GM21786 (cell line): ENCODE measurements around the gene ACBD6.

Source experiments
- ATAC-seq: cut with Tn5 transposase; IDR thresholded peaks from one replicate; pipeline ENCODE4 v1.9.1; 2021; ENCODE audit not compliant: unreplicated experiment

The ACBD6 gene

GRCh38 chr1:180248731-180249681 lies 253.4 kb downstream of the ACBD6 start:
- no peak for ATAC-seq

DNA sequence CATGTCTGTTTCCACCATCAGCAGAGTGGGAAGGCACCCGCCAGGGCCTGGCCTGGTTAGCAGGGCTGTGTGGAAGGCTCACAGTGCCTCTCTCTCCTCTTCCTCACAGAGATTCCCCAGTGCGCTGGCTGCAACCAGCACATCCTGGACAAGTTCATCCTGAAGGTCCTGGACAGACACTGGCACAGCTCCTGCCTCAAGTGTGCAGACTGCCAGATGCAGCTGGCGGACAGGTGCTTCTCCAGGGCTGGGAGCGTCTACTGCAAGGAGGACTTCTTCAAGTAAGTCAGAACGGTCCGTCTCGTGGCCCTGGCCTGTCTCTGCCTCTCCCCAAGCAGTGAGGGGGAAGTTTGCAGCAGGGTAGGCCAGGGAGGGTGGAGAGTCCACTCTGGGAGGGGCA lies 254.2 kb downstream of the ACBD6 start:
- no peak for ATAC-seq

GRCh38 chr1:180247580-180247979 lies 254.8 kb downstream of the ACBD6 start:
- ATAC-seq, result no peak

DNA sequence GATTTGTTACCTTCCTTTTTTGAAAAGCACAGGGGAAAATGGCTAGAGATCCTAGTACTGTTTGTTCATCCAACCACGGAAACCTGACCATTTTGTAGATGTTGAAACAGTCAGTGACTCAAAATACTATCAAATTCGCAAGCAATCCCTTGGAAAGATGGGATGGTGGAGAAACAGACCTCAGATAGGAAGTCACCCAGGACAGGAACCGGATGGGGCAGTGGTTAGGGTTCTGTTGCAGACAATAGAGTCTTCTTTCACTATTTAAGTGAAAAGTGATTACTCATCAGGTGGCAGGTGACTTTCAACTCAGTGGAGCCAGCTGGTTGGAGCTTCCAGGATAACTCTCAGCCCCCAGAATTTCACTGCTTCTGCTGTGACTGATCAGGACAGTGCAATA lies 255.3 kb downstream of the ACBD6 start:
- no peak for ATAC-seq

- ATAC-seq, result no peak
These were observed 255.8 kb downstream of the ACBD6 start for GRCh38 chr1:180246579-180246978.

DNA sequence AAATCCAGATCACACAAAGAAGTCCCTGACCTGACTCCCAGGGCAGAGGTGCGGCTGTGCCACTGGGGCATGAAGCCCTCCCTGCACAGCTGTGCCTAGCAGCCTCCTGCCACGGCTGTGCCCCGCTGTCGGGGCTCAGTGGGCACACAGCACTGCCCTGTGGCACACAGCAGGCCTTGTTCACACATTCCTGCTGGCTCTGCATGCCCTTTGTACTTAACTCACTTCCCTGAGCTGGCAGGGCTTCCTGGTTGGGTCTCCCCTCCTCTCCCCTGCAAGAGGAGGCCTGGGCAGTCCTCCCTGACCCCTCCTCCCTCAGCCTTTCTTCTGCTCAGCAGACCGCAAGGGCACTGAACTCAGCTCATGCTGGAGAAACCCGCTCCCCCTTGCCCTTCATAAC lies 257.5 kb downstream of the ACBD6 start:
- ATAC-seq, result no peak

DNA sequence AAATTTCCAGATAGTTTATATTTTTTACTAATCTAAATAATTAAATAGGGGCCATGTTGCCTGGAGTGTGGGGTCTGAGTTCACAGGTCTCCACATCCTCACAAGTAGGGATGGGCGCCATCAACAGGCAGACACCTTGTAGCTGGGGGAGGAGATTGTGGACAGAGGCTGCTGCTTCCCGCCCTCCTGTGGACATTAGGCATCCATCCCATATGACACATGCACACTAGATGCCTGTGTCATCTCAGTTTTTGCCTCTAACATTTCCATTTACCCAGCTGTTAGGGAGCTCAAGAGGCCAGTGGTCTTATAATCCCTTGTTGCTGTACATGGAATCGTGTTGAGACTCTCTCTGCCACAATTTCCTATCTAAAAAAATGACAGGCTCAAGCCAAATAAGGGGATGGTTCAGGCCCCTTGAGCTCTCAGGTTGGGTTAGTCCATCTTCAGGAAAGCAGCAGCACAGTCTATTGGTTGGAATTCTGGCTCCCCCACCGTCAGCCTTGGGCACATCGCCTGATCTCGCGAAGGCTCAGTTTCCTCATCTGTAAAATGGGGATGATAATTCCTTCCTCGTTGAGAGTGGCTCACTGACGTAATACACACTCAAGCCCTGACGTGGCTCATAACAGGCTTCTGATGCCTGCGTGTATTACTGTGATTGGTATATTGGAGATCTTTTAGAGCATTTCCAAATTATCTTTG lies 258.7 kb downstream of the ACBD6 start:
- no peak for ATAC-seq

- ATAC-seq, result no peak
These were observed 260.4 kb downstream of the ACBD6 start for GRCh38 chr1:180241716-180242544.

- no peak for ATAC-seq
These were observed 263.0 kb downstream of the ACBD6 start for GRCh38 chr1:180239145-180240096.

- ATAC-seq, result no peak
These were observed 263.7 kb downstream of the ACBD6 start for GRCh38 chr1:180238675-180239074.
